ENCODE measurements around the gene ARFGEF2. TPM values are rescaled to one million over a fixed set of nuclear protein-coding genes. Genes with fewer than 3 reads are reported as not detected.

ARFGEF2 gene
- total RNA-seq, 1 experiment from 2014 or later: 20.9 TPM

- TF ChIP-seq FOXP4 (CRISPR knock-in tag; IDR thresholded peaks at IDR 0.05) (no peak), ZNF138 (CRISPR knock-in tag; conservative IDR thresholded peaks at IDR 0.05) (no peak)
Observed at GRCh38 chr20:48930035-48930434, 8.5 kb downstream of the ARFGEF2 start (continued).

GRCh38 chr20:48930878-48931277, 9.4 kb downstream of the ARFGEF2 start:
- DNase-seq (ENCODE audit: low spot score) (no peak), ATAC-seq (no peak)
- Mint-ChIP-seq H3K27ac (no peak overlapping the region), H3K4me3 (no peak overlapping the region), H3K27me3 (ENCODE audit: low read depth) (no peaks in the 10 kb centered on the region), H3K9me3 (peaks cover 14% of the 10 kb centered on the region), H3K4me1 (no peaks in the 10 kb centered on the region), H3K36me3 (peaks cover 10% of the 10 kb centered on the region)
- CTCF ChIA-PET: interaction anchor here (1.2 kb wide), 1 partner anchor 273 kb away, joined by 3 read pairs; no protein-coding TSS in a partner anchor
- POLR2A ChIA-PET: no interaction called here
- TF ChIP-seq HMGA2 (CRISPR knock-in tag; IDR thresholded peaks at IDR 0.05) (no peak), IRF2 (CRISPR knock-in tag; IDR thresholded peaks at IDR 0.05; ENCODE audit: borderline replicate concordance, low read depth) (no peak)

- CTCF ChIA-PET: interaction anchor here (1.2 to 1.4 kb wide), 2 partner anchors 274 to 311 kb away, joined by 3 read pairs; no protein-coding TSS in a partner anchor
- DNase-seq (ENCODE audit: low spot score): no peak
- peaks cover 13% of the 10 kb centered on the region for H3K36me3 Mint-ChIP-seq
- POLR2A ChIA-PET: no interaction called here
- no peak overlapping the region for H3K27ac Mint-ChIP-seq
- H3K9me3 Mint-ChIP-seq: peaks cover 13% of the 10 kb centered on the region
- no peak for ATAC-seq
- H3K27me3 Mint-ChIP-seq (ENCODE audit: low read depth): no peaks in the 10 kb centered on the region
- H3K4me3 Mint-ChIP-seq: no peak overlapping the region
- TF ChIP-seq ATF1 (CRISPR knock-in tag; IDR thresholded peaks at IDR 0.05) (no peak), TP53 (CRISPR knock-in tag; IDR thresholded peaks at IDR 0.05) (no peak)
- H3K4me1 Mint-ChIP-seq: no peaks in the 10 kb centered on the region
Observed at GRCh38 chr20:48931527-48932374, 10.2 kb downstream of the ARFGEF2 start.

GRCh38 chr20:48932375-48932941, 10.9 kb downstream of the ARFGEF2 start:
- TF ChIP-seq USF2 (CRISPR knock-in tag; IDR thresholded peaks at IDR 0.05) (no peak), TEAD1 (CRISPR knock-in tag; IDR thresholded peaks at IDR 0.05) (no peak), ATF2 (CRISPR knock-in tag; IDR thresholded peaks at IDR 0.05; ENCODE audit: borderline replicate concordance, low read depth) (no peak), RELA (CRISPR knock-in tag; IDR thresholded peaks at IDR 0.05; ENCODE audit: borderline replicate concordance) (no peak), ATF6 (CRISPR knock-in tag; IDR thresholded peaks at IDR 0.05) (no peak), STAT6 (CRISPR knock-in tag; conservative IDR thresholded peaks at IDR 0.05; ENCODE audit: low read depth) (no peak), AR (CRISPR knock-in tag; IDR thresholded peaks at IDR 0.05) (no peak), FOXP1 (CRISPR knock-in tag; IDR thresholded peaks at IDR 0.05; ENCODE audit: borderline replicate concordance) (no peak), NFATC4 (CRISPR knock-in tag; IDR thresholded peaks at IDR 0.05) (no peak)
- CTCF ChIA-PET: interaction anchor here (1.2 to 1.5 kb wide), 4 partner anchors 18 to 311 kb away, joined by 3 to 6 read pairs (median 3); no protein-coding TSS in a partner anchor

More at GRCh38 chr20:48932375-48932941, 10.9 kb downstream of the ARFGEF2 start:
- Mint-ChIP-seq H3K27ac (no peak overlapping the region), H3K4me3 (no peak overlapping the region), H3K9me3 (peaks cover 11% of the 10 kb centered on the region; the same call in 1 of the 2 replicates), H3K27me3 (ENCODE audit: low read depth) (no peaks in the 10 kb centered on the region; the same call in 1 of the 2 replicates), H3K4me1 (no peaks in the 10 kb centered on the region), H3K36me3 (peaks cover 18% of the 10 kb centered on the region)
- ATAC-seq: no peak
- POLR2A ChIA-PET: no interaction called here
- DNase-seq (ENCODE audit: low spot score): no peak

Data from WTC11 (cell line).